ENCODE results near the gene TBC1D5.

The TBC1D5 gene

DNA sequence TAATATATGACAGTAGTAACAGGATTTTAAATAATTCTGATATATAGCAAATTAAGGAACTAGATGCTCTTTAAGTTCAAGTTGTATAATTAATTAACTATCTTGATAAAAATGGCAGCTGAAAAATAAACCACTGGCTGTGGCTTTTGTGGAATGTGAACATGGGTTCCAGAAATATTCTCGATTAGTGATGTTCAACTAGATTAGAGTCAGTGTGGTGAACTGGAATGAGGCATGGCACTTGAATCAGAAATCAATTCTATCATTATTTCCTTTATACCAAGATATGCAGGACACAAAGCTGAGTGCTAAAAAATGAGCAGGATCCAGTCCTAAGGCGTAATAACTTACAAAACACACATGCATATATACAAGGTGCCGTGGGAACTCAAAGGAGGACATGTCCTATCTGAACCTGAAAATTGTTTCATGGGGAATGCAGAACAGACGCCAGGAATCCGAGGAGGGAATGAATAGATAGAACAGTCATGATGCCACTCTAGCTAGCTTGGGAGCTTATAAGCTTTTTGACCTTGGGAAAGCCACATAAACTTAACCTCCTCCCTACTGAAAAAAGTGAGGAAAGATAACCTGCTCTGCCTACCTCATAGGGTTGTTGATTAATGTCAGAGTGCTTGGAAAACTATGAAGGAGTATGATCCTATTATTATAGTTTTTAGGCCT is 455.3 kb downstream of the TBC1D5 start:
- no peak for TF ChIP-seq POLR2A (IDR thresholded peaks at IDR 0.05; ENCODE audit: low read length)
- DNase-seq: no peak

GRCh38 chr3:17278006-17278405 is 464.4 kb downstream of the TBC1D5 start:
- TF ChIP-seq GATA1 (IDR thresholded peaks at IDR 0.05; ENCODE audit: low read depth, low read length) (no peak), POLR2A (IDR thresholded peaks at IDR 0.05; ENCODE audit: low read length) (no peak)
- no peak for DNase-seq

GRCh38 chr3:17266846-17267245 is 475.6 kb downstream of the TBC1D5 start:
- TF ChIP-seq GATA1 (IDR thresholded peaks at IDR 0.05; ENCODE audit: low read depth, low read length) (no peak), POLR2A (IDR thresholded peaks at IDR 0.05; ENCODE audit: low read length) (no peak)
- DNase-seq: no peak

DNA sequence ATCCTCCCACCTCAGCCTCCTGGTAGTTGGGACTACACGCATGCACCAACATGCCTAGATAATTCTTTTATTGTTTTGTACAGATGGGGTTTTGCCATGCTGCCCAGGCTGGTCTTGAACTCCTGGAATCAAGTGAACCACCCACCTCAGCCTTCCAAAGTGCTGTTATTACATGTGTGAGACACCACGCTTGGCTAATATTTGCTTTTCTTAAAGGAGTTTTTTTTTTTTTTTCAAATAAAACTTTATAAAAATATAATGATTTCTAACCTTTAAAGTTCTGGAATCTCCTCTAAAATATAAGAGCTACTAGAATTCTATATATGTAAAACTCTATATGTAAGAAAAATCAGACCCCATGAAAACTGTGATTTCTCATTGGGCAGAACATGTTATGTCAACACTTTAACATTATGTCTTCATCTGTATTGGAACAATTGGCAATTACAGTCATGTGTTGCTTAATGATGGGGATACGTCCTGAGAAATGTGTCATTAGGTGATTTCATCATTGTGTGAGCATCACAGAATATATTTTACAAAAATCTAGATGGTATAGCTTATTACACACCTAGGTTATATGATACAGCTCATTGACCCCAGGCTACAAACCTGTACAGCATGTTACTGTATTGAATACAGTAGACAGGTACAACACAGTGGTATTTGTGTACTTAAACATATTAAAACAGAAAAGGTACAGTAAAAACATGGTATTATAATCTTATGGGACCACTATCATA is 480.6 kb downstream of the TBC1D5 start:
- TF ChIP-seq GATA1 (IDR thresholded peaks at IDR 0.05; ENCODE audit: low read depth, low read length) (no peak), POLR2A (IDR thresholded peaks at IDR 0.05; ENCODE audit: low read length) (no peak)
- DNase-seq: no peak

- no peak for DNase-seq
- TF ChIP-seq GATA1 (IDR thresholded peaks at IDR 0.05; ENCODE audit: low read depth, low read length) (no peak), POLR2A (IDR thresholded peaks at IDR 0.05; ENCODE audit: low read length) (no peak)
Observed at GRCh38 chr3:17260257-17260656, 482.2 kb downstream of the TBC1D5 start.

GRCh38 chr3:17259685-17260084 is 482.7 kb downstream of the TBC1D5 start:
- no peak for DNase-seq
- no peak for TF ChIP-seq GATA1 (IDR thresholded peaks at IDR 0.05; ENCODE audit: low read depth, low read length)
- no peak for TF ChIP-seq POLR2A (IDR thresholded peaks at IDR 0.05; ENCODE audit: low read length)

DNA sequence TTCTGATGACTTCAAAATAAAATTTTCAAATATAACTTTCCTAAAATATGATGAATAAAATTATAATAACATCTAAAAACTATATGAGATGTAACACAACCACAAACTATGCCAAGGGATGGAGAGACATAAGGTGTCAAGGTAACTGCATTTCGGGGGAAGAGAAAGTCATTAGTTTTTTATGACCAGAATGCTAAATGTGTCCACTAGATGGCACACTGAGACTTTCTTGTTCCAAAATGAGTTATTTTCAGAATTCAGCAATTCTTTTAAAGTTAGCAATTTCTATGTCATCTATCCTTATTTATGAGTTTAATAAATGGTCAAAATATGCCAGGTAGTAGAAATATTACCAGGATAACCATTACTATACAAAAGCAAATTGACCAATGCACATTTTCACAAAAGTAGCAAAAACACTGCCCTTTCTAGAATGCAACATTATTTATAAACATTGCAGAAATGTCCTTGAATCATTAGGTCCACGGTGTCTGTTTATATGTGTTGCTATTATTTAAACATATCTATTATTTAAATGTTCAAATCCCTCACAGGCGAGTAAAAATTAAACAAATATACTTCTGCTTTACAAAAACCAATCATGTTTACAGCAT is 483.5 kb downstream of the TBC1D5 start:
- DNase-seq: peak; percentile 51 to 76
- TF ChIP-seq GATA1 (IDR thresholded peaks at IDR 0.05; ENCODE audit: low read depth, low read length) (no peak), POLR2A (IDR thresholded peaks at IDR 0.05; ENCODE audit: low read length) (no peak)

GRCh38 chr3:17257269-17257668 is 485.2 kb downstream of the TBC1D5 start:
- TF ChIP-seq POLR2A (IDR thresholded peaks at IDR 0.05; ENCODE audit: low read length) (no peak), GATA1 (IDR thresholded peaks at IDR 0.05; ENCODE audit: low read depth, low read length) (no peak)
- DNase-seq: no peak

GRCh38 chr3:17243621-17244020 is 498.8 kb downstream of the TBC1D5 start:
- DNase-seq: no peak
- TF ChIP-seq POLR2A (IDR thresholded peaks at IDR 0.05; ENCODE audit: low read length) (no peak), GATA1 (IDR thresholded peaks at IDR 0.05; ENCODE audit: low read depth, low read length) (no peak)

DNA sequence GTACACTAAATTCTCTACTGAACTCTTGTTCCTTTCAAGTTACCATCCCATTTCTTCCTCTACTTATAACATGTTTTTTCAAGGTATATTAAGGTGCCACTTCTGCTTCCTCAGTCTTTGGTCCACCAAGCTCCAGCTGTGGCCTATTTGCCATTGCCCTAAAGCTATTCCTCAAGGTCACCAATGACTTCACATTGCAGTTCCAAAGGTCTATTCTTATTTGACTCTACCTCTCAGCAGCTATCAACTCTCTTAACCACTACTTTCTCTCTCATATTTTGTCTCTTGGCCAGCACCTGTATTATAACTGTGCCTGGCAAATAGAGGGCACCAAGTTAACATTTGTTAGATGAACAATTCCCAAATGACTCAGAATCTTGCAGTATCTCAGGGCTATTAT is 503.0 kb downstream of the TBC1D5 start:
- DNase-seq: no peak
- TF ChIP-seq POLR2A (IDR thresholded peaks at IDR 0.05; ENCODE audit: low read length) (no peak), GATA1 (IDR thresholded peaks at IDR 0.05; ENCODE audit: low read depth, low read length) (no peak)

DNA sequence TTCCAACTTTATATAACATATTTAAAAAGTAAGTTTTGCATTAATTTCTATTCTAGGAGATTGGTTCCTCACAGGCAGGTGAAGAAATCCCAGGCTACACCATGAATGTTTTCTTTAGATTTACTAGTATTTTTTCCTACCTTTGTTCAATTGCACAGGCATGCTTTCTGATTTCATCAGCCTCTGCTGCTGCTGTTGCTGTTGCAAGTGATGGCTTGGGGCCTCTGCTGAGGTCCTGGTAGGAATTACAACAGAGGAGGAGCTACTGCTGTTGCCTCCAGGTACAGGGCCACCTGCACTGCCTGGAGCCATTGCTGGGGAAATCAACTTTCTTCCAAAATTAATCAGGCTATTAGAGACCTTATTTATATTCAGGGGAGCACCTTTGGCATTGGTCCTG is 504.4 kb downstream of the TBC1D5 start:
- DNase-seq: peak in 1 of 2 experiments; percentile 31
- TF ChIP-seq POLR2A (IDR thresholded peaks at IDR 0.05; ENCODE audit: low read length) (no peak), GATA1 (IDR thresholded peaks at IDR 0.05; ENCODE audit: low read depth, low read length) (no peak)

GRCh38 chr3:17235310-17235709 is 507.1 kb downstream of the TBC1D5 start:
- TF ChIP-seq GATA1 (IDR thresholded peaks at IDR 0.05; ENCODE audit: low read depth, low read length) (no peak), POLR2A (IDR thresholded peaks at IDR 0.05; ENCODE audit: low read length) (no peak)
- no peak for DNase-seq

- no peak for DNase-seq
- TF ChIP-seq GATA1 (IDR thresholded peaks at IDR 0.05; ENCODE audit: low read depth, low read length) (no peak), POLR2A (IDR thresholded peaks at IDR 0.05; ENCODE audit: low read length) (no peak)
Observed at GRCh38 chr3:17234382-17234781, 508.0 kb downstream of the TBC1D5 start.

GRCh38 chr3:17233398-17233800 is 509.0 kb downstream of the TBC1D5 start:
- TF ChIP-seq GATA1 (IDR thresholded peaks at IDR 0.05; ENCODE audit: low read depth, low read length) (no peak), POLR2A (IDR thresholded peaks at IDR 0.05; ENCODE audit: low read length) (no peak)
- DNase-seq: peak; percentile 57 to 70

GRCh38 chr3:17232442-17232841 is 510.0 kb downstream of the TBC1D5 start:
- TF ChIP-seq POLR2A (IDR thresholded peaks at IDR 0.05; ENCODE audit: low read length): no peak
- no peak for TF ChIP-seq GATA1 (IDR thresholded peaks at IDR 0.05; ENCODE audit: low read depth, low read length)
- no peak for DNase-seq
